ENCODE data around the gene CDH13. TPM values are rescaled to one million over a fixed set of nuclear protein-coding genes. Genes with fewer than 3 reads are reported as not detected.

Gene CDH13
- total and polyA plus RNA-seq, 10 of the 15 experiments (the other 5 are each of a cell fraction or from before 2014, with no cell fraction given), result under 0.01 to 0.05 TPM; not detected in 8

DNA sequence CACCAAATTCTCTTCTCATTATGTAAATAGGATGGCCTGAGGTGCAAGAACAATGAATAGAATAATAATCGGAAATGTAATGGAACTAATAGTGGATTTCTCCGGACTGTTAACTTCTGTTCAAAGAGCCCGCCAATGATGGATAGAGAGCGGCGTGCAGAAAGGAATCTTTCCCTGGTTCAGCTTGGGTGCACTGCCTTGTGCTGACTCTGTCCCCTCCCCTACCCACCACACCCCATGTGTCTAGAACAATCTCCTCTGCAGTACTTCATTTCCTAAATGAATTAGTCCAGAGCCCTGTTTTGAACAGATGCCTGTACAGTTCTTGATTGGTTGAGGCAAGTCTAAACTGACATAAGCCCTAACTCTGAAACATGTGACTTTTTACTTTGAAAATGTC lies 125.4 kb downstream of the CDH13 start:
- Histone ChIP-seq H3K27ac (ENCODE audit: control insufficient read depth, insufficient read depth) (no peak overlapping the region), H3K36me3 (ENCODE audit: control insufficient read depth in 2 of 2, insufficient read depth in 2 of 2, low read length in 1 of 2) (no peaks in the 10 kb centered on the region), H3K4me2 (ENCODE audit: control insufficient read depth, insufficient read depth) (no peak overlapping the region), H3K4me1 (ENCODE audit: control insufficient read depth, insufficient read depth, low read length) (no peaks in the 10 kb centered on the region), H2AFZ (ENCODE audit: control insufficient read depth, low read depth, low read length) (no peak overlapping the region), H3K79me2 (ENCODE audit: control insufficient read depth, insufficient read depth, low read length) (no peaks in the 10 kb centered on the region), H3K4me3 (no peak overlapping the region), H3K9ac (ENCODE audit: control insufficient read depth, insufficient read depth, low read length) (no peak overlapping the region), H4K20me1 (ENCODE audit: control insufficient read depth, insufficient read depth) (no peaks in the 10 kb centered on the region), H3K27me3 (replicated peaks in 1 of 2; ENCODE audit: control insufficient read depth in 2 of 2, insufficient read depth in 2 of 2, low read length in 1 of 2) (0 out of 4 replicates have a peak, but pooled peaks cover 0 to 2% of the 10 kb centered on the region in 2 experiments), H3K9me3 (replicated peaks; ENCODE audit: control insufficient read depth, insufficient read depth, low read length) (no peaks in the 10 kb centered on the region)
- RAD21 ChIA-PET (ENCODE audit: unreplicated experiment), result no interaction called here
- in situ Hi-C loops (cut with MboI) (no loop called here), intact Hi-C loops (cut with micrococcal nuclease; ENCODE audit: unreplicated experiment) (no loop called here)
- SMC1A ChIA-PET (ENCODE audit: uncharacterized antibody, unreplicated experiment), result no interaction called here
- BruUV-seq (replicated peaks), result no TSS peak
- TF ChIP-seq NFXL1 (IDR thresholded peaks at IDR 0.05; ENCODE audit: borderline replicate concordance) (no peak), MEF2B (IDR thresholded peaks at IDR 0.05; ENCODE audit: partially characterized antibody, poor library complexity, severe bottlenecking) (no peak), NR2C2 (IDR thresholded peaks at IDR 0.05; ENCODE audit: borderline replicate concordance, control insufficient read depth, insufficient read length, low read depth) (no peak), IKZF2 (IDR thresholded peaks at IDR 0.05) (no peak)
- TF ChIP-seq, protein P1, sequence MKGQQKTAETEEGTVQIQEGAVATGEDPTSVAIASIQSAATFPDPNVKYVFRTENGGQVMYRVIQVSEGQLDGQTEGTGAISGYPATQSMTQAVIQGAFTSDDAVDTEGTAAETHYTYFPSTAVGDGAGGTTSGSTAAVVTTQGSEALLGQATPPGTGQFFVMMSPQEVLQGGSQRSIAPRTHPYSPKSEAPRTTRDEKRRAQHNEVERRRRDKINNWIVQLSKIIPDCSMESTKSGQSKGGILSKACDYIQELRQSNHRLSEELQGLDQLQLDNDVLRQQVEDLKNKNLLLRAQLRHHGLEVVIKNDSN (IDR thresholded peaks at IDR 0.05; ENCODE audit: borderline replicate concordance, extremely low read length, insufficient read depth, low read depth, low read length), result no peak
- DNase-seq (ENCODE audit: low read depth, low spot score) (no peak), ATAC-seq (no peak), FAIRE-seq (no peak)
- WGBS (ENCODE audit: insufficient coverage, insufficient replicate concordance, low lambda C conversion rate, missing lambda C conversion rate), result 91% methylated on average over 5 of the region's 5 CpGs
- POLR2A ChIA-PET, result no interaction called here
- CTCF ChIA-PET, result no interaction called here

DNA sequence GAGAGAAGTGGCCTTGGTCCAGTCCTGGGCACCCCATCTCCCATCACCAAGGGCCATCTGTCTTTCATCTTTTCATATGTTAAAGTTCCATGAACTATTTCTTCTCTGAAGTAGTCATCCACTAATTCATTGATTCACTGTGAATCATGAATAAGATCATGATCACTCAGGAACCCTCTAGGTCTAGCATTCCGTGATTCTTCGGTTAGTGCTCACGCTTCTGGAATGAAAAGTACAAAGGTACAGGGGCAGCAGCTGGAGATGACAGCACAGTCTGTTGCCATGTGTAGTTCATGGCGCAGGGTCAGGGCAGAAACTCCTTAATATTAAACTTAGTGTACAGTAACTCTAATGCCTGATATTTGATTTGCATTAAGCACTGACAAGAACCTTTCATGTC lies 127.1 kb downstream of the CDH13 start:
- RAD21 ChIA-PET (ENCODE audit: unreplicated experiment), result no interaction called here
- SMC1A ChIA-PET (ENCODE audit: uncharacterized antibody, unreplicated experiment), result interaction anchor here (0.6 kb wide), 1 partner anchor 461 kb away, joined by 4 read pairs; no protein-coding TSS in a partner anchor
- H3K27ac ChIP-seq (ENCODE audit: control insufficient read depth, insufficient read depth), result no peak overlapping the region
- no TSS peak for BruUV-seq (replicated peaks)
- no peak overlapping the region for H2AFZ ChIP-seq (ENCODE audit: control insufficient read depth, low read depth, low read length)
- TF ChIP-seq SREBF1 (IDR thresholded peaks at IDR 0.05; ENCODE audit: low read length), result no peak
- no peak for TF ChIP-seq CBX3 (IDR thresholded peaks at IDR 0.05; ENCODE audit: borderline replicate concordance, low read depth)
- TF ChIP-seq PML (IDR thresholded peaks at IDR 0.05; ENCODE audit: low read length), result no peak
- 22% methylated on average over 4 of the region's 4 CpGs for WGBS (ENCODE audit: insufficient coverage, insufficient replicate concordance, low lambda C conversion rate, missing lambda C conversion rate)
- H3K36me3 ChIP-seq (ENCODE audit: control insufficient read depth in 2 of 2, insufficient read depth in 2 of 2, low read length in 1 of 2), result no peaks in the 10 kb centered on the region
- in situ Hi-C loops (cut with MboI), result no loop called here
- POLR2A ChIA-PET, result no interaction called here
- no peaks in the 10 kb centered on the region for H3K4me1 ChIP-seq (ENCODE audit: control insufficient read depth, insufficient read depth, low read length)
- no peak overlapping the region for H3K4me3 ChIP-seq
- no peaks in the 10 kb centered on the region for H3K79me2 ChIP-seq (ENCODE audit: control insufficient read depth, insufficient read depth, low read length)
- no peaks in the 10 kb centered on the region for H3K9me3 ChIP-seq (replicated peaks; ENCODE audit: control insufficient read depth, insufficient read depth, low read length)
- DNase-seq (ENCODE audit: low read depth, low spot score) (no peak), FAIRE-seq (no peak), ATAC-seq (no peak)
- CTCF ChIA-PET, result no interaction called here
- no peaks in the 10 kb centered on the region for H3K27me3 ChIP-seq (replicated peaks in 1 of 2; ENCODE audit: control insufficient read depth in 2 of 2, insufficient read depth in 2 of 2, low read length in 1 of 2)
- no peak overlapping the region for H3K9ac ChIP-seq (ENCODE audit: control insufficient read depth, insufficient read depth, low read length)
- intact Hi-C loops (cut with micrococcal nuclease; ENCODE audit: unreplicated experiment), result no loop called here
- no peak overlapping the region for H3K4me2 ChIP-seq (ENCODE audit: control insufficient read depth, insufficient read depth)
- no peaks in the 10 kb centered on the region for H4K20me1 ChIP-seq (ENCODE audit: control insufficient read depth, insufficient read depth)
